CD14-positive monocyte (primary cell): ENCODE measurements around the gene SSTR5. TPM values are rescaled to one million over a fixed set of nuclear protein-coding genes. Genes with fewer than 3 reads are reported as not detected.

Experiments used
- DNase-seq, 3 donors: peaks; one replicate each; pipeline ENCODE4 v3.0.0-alpha.2; 2011 to 2022
- H2AFZ ChIP-seq: 2 replicates; pipeline ENCODE4 v1.6.0; 2012; ENCODE audit warnings: mild to moderate bottlenecking, low read depth, low read length, inconsistent platforms; ENCODE audit not compliant: insufficient read depth, poor library complexity, severe bottlenecking
- H3K27ac ChIP-seq, 2 donors: 1 replicate in 1 of 2; 2 replicates in 1 of 2; pipeline ENCODE4 v1.5.1; 2012 to 2013; ENCODE audit warnings: low read length in 2 of 2, control low read depth in 1 of 2, inconsistent platforms in 1 of 2, low read depth in 1 of 2, mild to moderate bottlenecking in 1 of 2
- H3K27me3 ChIP-seq, 2 donors: one replicate each; pipeline versions ENCODE4 v1.6.0 to v1.6.1; 2011 to 2013; ENCODE audit warnings: low read length in 2 of 2; ENCODE audit not compliant: control insufficient read depth in 2 of 2, insufficient read depth in 2 of 2
- H3K36me3 ChIP-seq, 2 donors: replicated peaks in 1 of 2; 1 replicate in 1 of 2; 2 replicates in 1 of 2; pipeline versions ENCODE4 v1.5.1 to v1.6.1; 2012 to 2013; ENCODE audit warnings: low read length in 2 of 2, control low read depth in 1 of 2, inconsistent platforms in 1 of 2, mild to moderate bottlenecking in 1 of 2; ENCODE audit not compliant: insufficient read depth in 2 of 2, control insufficient read depth in 1 of 2
- H3K4me1 ChIP-seq, 2 donors: 1 replicate in 1 of 2; 2 replicates in 1 of 2; pipeline versions ENCODE4 v1.5.1 to v1.6.1; 2012 to 2013; ENCODE audit warnings: low read length in 2 of 2, control low read depth in 1 of 2, inconsistent platforms in 1 of 2, mild to moderate bottlenecking in 1 of 2, moderate library complexity in 1 of 2; ENCODE audit not compliant: insufficient read depth in 2 of 2, control insufficient read depth in 1 of 2
- H3K4me2 ChIP-seq: replicated peaks from 2 replicates; pipeline ENCODE3; 2012; ENCODE audit warnings: low read length, moderate library complexity, mild to moderate bottlenecking; ENCODE audit not compliant: poor library complexity, severe bottlenecking; ENCODE audit errors: extremely low read depth
- H3K4me3 ChIP-seq, 3 experiments: fragments of 200-600 bp in 1 of 3; sonication (generic) in 1 of 3; replicated peaks in 1 of 3; 1 replicate in 2 of 3; 2 replicates in 1 of 3; pipeline ENCODE4 v1.5.1; 2011 to 2013; ENCODE audit warnings: low read length in 3 of 3, mild to moderate bottlenecking in 3 of 3, control low read depth in 2 of 3, low read depth in 2 of 3, inconsistent platforms in 1 of 3, moderate library complexity in 1 of 3
- H3K79me2 ChIP-seq: 2 replicates; pipeline ENCODE4 v1.6.0; 2012; ENCODE audit warnings: mild to moderate bottlenecking, control low read depth, inconsistent platforms, low read length, moderate library complexity; ENCODE audit not compliant: insufficient read depth
- H3K9ac ChIP-seq: 2 replicates; pipeline ENCODE4 v1.6.0; 2017; ENCODE audit warnings: low read length, mild to moderate bottlenecking; ENCODE audit not compliant: insufficient read depth, poor library complexity, severe bottlenecking
- H3K9me3 ChIP-seq, 2 donors: replicated peaks in 1 of 2; 1 replicate in 1 of 2; 2 replicates in 1 of 2; pipeline versions ENCODE4 v1.5.1 to v1.6.1; 2012 to 2013; ENCODE audit warnings: low read length in 2 of 2, control low read depth in 1 of 2; ENCODE audit not compliant: control insufficient read depth in 1 of 2, insufficient read depth in 1 of 2
- H4K20me1 ChIP-seq: 2 replicates; pipeline ENCODE4 v1.6.0; 2012; ENCODE audit warnings: mild to moderate bottlenecking, low read length, control low read depth, moderate library complexity; ENCODE audit not compliant: insufficient read depth
- H3K27ac Mint-ChIP-seq, 7 donors: one replicate each; pipeline ENCODE4 v1.8.0; 2020; ENCODE audit warnings: mild to moderate bottlenecking in 7 of 7, mixed read lengths in 7 of 7, moderate library complexity in 6 of 7, inconsistent platforms in 2 of 7
- H3K27me3 Mint-ChIP-seq, 3 donors: one replicate each; pipeline ENCODE4 v1.8.0; 2021 to 2022; ENCODE audit warnings: low read depth in 3 of 3, mild to moderate bottlenecking in 3 of 3, mixed read lengths in 3 of 3, moderate library complexity in 3 of 3, inconsistent platforms in 1 of 3
- H3K36me3 Mint-ChIP-seq, 2 donors: one replicate each; pipeline ENCODE4 v1.8.0; 2020; ENCODE audit warnings: mixed read lengths in 2 of 2, inconsistent platforms in 1 of 2, mild to moderate bottlenecking in 1 of 2
- H3K4me1 Mint-ChIP-seq: one replicate; pipeline ENCODE4 v1.8.0; 2020; ENCODE audit warnings: mild to moderate bottlenecking, mixed read lengths
- H3K4me3 Mint-ChIP-seq, 2 donors: one replicate each; pipeline ENCODE4 v1.8.0; 2020; ENCODE audit warnings: mild to moderate bottlenecking in 2 of 2, mixed read lengths in 2 of 2, moderate library complexity in 1 of 2
- H3K9me3 Mint-ChIP-seq, 7 donors: one replicate each; pipeline ENCODE4 v1.8.0; 2020 to 2022; ENCODE audit warnings: mixed read lengths in 7 of 7, mild to moderate bottlenecking in 6 of 7, moderate library complexity in 6 of 7, inconsistent platforms in 2 of 7
- WGBS: methylation state at CpG from one replicate; pipeline ENCODE4 v1.1.5; 2013; ENCODE audit warnings: missing lambda C conversion rate; ENCODE audit not compliant: insufficient coverage; 5-methylcytosine and 5-hydroxymethylcytosine counted together
- intact Hi-C, 2 donors: fragments of 100-400 bp; cut with micrococcal nuclease; formaldehyde crosslinking; loops; one replicate each; pipeline versions ENCODE4 v1.15.0 to v1.15.1; 2023
- polyA plus RNA-seq, 3 donors: library from polyadenylated mRNA; depleted of rRNA in 1 of 3; unstranded in 2 of 3; stranded (reverse) in 1 of 3; fragments of 300-500 nt in 2 of 3; fragments of >200 nt in 1 of 3; fragmentation: Illumina TruSeq in 2 of 3; gene quantifications; 1 replicate in 2 of 3; 2 replicates in 1 of 3; pipeline ENCODE4 v1.2.3, GENCODE V29; 2012 to 2021
- TF ChIP-seq, protein P1 (sequence below): fragments of 200-600 bp; IDR thresholded peaks from one replicate; pipeline ENCODE4 v1.8.0; 2022; ENCODE audit warnings: antibody characterized with exemption, mild to moderate bottlenecking

Gene SSTR5
- polyA plus RNA-seq, 3 donors, result not detected

DNA sequence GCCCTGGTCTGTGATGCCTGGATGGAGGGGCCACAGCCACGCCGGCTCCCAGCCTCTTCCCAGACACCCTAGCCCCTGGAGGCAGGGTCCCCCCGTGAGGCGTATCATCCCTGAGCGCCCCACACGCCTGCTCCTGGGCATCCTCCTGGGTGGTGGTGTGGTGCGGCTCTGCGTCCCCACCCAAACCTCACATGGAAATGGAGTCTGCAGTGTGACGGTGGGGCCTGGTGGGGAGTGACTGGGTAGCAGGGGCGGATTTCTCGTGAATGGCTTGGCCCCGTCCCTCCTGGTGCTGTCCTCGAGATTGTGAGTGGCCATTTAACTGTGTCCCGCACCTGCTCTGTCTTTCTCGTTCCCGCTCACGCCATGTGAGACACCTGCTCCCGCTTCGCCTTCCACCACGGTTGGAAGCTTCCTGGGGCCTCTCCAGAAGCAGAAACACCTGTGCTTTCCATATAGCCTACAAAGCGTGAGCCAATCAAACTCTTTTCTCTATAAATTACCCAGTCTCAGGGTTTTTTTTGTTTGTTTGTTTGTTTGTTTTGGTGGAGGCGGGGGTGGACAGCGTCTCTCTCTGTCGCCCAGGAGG is 5.9 kb upstream of the SSTR5 start:
- H3K27ac Mint-ChIP-seq, result no peak overlapping the region

DNA sequence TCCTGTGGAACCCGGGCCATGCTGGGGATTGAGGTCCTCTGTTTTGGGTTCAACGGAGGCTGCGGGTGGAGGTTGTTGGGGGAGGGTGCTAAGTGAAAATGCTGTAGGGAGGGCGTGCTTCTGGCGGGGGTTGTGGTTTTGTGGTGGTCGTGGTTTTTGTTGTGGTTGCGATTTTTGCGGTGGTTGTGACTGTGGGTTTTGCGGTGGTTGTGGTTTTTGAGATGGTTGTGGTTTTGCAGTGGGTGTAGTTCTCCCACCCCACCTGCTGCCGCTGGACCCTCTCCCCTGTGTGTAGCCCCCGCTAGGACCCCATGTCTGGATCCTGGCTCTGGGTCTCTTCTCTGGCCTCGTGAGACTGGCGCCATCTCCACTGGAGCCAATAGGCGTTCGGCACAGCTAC is 4.9 kb upstream of the SSTR5 start:
- no peak for DNase-seq
- intact Hi-C loops, result no loop called here
- no peak overlapping the region for H3K27ac ChIP-seq
- no peak overlapping the region for H2AFZ ChIP-seq
- H4K20me1 ChIP-seq, result no peaks in the 10 kb centered on the region
- Mint-ChIP-seq H3K27me3 (peaks cover 32 to 75% (median 41%) of the 10 kb centered on the region in 3 donors), H3K27ac (no peak overlapping the region), H3K4me1 (no peaks in the 10 kb centered on the region), H3K36me3 (no peaks in the 10 kb centered on the region), H3K4me3 (no peak overlapping the region), H3K9me3 (peaks cover 0 to 3% (median 2%) of the 10 kb centered on the region in 7 donors)
- no peaks in the 10 kb centered on the region for H3K9me3 ChIP-seq
- H3K27me3 ChIP-seq, result peaks cover 0 to 34% of the 10 kb centered on the region in 2 donors
- H3K79me2 ChIP-seq, result no peaks in the 10 kb centered on the region
- no peaks in the 10 kb centered on the region for H3K4me1 ChIP-seq
- no peaks in the 10 kb centered on the region for H3K36me3 ChIP-seq
- no peak overlapping the region for H3K4me2 ChIP-seq
- no peak overlapping the region for H3K4me3 ChIP-seq
- TF ChIP-seq, protein P1, sequence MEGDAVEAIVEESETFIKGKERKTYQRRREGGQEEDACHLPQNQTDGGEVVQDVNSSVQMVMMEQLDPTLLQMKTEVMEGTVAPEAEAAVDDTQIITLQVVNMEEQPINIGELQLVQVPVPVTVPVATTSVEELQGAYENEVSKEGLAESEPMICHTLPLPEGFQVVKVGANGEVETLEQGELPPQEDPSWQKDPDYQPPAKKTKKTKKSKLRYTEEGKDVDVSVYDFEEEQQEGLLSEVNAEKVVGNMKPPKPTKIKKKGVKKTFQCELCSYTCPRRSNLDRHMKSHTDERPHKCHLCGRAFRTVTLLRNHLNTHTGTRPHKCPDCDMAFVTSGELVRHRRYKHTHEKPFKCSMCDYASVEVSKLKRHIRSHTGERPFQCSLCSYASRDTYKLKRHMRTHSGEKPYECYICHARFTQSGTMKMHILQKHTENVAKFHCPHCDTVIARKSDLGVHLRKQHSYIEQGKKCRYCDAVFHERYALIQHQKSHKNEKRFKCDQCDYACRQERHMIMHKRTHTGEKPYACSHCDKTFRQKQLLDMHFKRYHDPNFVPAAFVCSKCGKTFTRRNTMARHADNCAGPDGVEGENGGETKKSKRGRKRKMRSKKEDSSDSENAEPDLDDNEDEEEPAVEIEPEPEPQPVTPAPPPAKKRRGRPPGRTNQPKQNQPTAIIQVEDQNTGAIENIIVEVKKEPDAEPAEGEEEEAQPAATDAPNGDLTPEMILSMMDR, result no peak
- WGBS, result 51% methylated on average over 15 of the region's 15 CpGs
- no peak overlapping the region for H3K9ac ChIP-seq

More for the DNA sequence above, 5.9 kb upstream of the SSTR5 start:
- peaks cover 28 to 67% (median 34%) of the 10 kb centered on the region in 3 donors for H3K27me3 Mint-ChIP-seq
- no peak for DNase-seq
- H3K4me1 ChIP-seq, result no peaks in the 10 kb centered on the region
- no peak overlapping the region for H3K4me2 ChIP-seq
- H3K4me1 Mint-ChIP-seq, result no peaks in the 10 kb centered on the region
- no peak overlapping the region for H3K4me3 Mint-ChIP-seq
- no peak overlapping the region for H3K27ac ChIP-seq
- peaks cover 0 to 27% of the 10 kb centered on the region in 2 donors for H3K27me3 ChIP-seq
- 78% methylated on average over 21 of the region's 24 CpGs for WGBS
- no peaks in the 10 kb centered on the region for H3K36me3 ChIP-seq
- no peaks in the 10 kb centered on the region for H4K20me1 ChIP-seq
- H3K9ac ChIP-seq, result no peak overlapping the region
- intact Hi-C loops, result no loop called here
- H3K79me2 ChIP-seq, result no peaks in the 10 kb centered on the region
- H3K36me3 Mint-ChIP-seq, result no peaks in the 10 kb centered on the region
- H3K9me3 ChIP-seq, result no peaks in the 10 kb centered on the region
- H2AFZ ChIP-seq, result no peak overlapping the region
- H3K9me3 Mint-ChIP-seq, result peaks cover 0 to 3% (median 1%) of the 10 kb centered on the region in 7 donors
- TF ChIP-seq, protein P1, result no peak
- no peak overlapping the region for H3K4me3 ChIP-seq
